Measurements from ENCODE around the gene PRDM11. TPM values are rescaled to one million over a fixed set of nuclear protein-coding genes. Genes with fewer than 3 reads are reported as not detected.

PRDM11 gene
- total RNA-seq, 1 experiment from 2014 or later, result 8.3 TPM

DNA sequence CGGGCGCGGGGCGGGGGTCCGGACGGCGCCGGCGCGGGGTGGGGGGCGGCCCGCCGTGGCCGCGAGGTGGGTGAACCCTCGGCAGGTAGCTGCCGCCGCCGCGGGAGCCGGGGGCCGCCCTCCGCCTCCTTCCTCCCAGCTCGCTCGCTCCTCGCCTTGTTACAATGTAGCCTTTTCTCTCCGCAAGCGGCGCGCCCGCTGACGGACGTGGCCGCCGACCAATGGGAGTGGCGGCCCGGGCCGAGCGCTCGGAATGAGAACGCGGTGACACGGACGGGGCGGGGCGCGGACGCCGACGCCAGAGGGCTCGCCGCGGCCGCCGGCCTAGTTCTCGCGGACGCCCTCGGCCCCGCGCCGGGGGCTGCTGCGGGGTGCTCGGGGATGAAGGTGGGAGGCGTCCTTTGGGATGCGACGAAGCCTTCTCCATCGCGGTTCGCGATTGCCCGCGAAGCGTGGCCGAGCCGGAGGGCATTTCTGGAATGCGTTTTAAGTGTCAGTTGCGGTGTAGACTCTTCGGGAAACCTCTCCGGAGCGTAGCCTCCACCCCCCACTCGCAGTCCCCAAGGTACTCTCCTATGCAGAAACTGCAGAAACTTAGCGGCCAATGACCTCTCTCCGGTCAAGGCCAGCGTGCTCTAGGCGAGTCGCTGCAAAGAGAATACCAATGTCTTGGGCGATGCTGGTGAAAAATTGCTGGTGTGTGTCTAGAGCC lies 734 bp downstream of the PRDM11 start (continued):
- TF ChIP-seq ZNF232 (CRISPR knock-in tag; IDR thresholded peaks at IDR 0.05) (0 out of 2 replicates have a peak, but pooled peaks have one; percentile 41), JUN (CRISPR knock-in tag; IDR thresholded peaks at IDR 0.05) (peak; percentile 12; the same call in 1 of the 2 replicates)

DNA sequence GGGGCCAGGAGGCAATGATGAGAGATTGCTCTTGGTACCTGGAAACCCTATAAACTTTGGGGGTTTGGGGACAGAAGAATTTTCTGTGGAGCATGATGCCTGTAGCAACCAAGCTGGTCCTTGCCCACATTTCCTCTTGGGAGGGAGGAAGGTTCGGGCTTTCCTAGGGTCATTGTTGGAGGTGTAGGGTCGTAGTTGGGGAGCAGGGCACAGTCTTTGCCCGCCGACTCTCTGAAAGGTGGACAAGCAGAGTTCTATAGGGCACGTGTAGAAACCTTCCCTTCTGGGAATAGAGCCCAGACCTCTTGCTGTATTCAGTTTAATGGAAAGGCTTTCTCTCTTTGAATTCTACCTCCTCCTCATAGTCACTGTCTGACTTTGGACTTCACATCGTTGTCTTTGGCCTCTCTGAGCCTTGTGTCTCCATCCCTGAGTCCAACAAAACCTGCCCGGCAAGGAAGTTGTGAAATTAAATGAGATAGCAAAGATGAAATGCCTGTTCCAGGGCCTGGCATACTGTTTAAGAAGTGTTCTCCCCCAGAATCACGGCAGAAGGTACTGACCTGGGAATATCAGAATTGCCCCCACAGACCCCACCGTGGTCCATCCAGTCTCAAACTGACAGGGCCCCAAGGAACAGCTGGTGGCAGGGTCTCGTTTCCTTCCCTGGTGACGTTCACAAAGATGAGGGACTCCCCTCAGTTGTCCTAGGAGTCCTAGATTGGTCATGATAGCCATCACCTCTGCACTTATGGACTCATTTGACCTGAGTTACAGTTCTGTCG lies 1.6 kb downstream of the PRDM11 start:
- no peak for DNase-seq (ENCODE audit: low spot score)
- Mint-ChIP-seq H3K9me3 (peaks cover 15% of the 10 kb centered on the region), H3K4me3 (peak overlapping the region; percentile 86), H3K27ac (peak overlapping the region; percentile 82; the same call in 1 of the 2 replicates), H3K4me1 (peaks cover 20% of the 10 kb centered on the region), H3K27me3 (ENCODE audit: low read depth) (peaks cover 27% of the 10 kb centered on the region), H3K36me3 (no peaks in the 10 kb centered on the region)
- ChIA-PET POLR2A (no interaction called here), CTCF (interaction anchor here (1.5 kb wide), 1 partner anchor 37 kb away, joined by 3 read pairs; no protein-coding TSS in a partner anchor)
- TF ChIP-seq, protein P1, sequence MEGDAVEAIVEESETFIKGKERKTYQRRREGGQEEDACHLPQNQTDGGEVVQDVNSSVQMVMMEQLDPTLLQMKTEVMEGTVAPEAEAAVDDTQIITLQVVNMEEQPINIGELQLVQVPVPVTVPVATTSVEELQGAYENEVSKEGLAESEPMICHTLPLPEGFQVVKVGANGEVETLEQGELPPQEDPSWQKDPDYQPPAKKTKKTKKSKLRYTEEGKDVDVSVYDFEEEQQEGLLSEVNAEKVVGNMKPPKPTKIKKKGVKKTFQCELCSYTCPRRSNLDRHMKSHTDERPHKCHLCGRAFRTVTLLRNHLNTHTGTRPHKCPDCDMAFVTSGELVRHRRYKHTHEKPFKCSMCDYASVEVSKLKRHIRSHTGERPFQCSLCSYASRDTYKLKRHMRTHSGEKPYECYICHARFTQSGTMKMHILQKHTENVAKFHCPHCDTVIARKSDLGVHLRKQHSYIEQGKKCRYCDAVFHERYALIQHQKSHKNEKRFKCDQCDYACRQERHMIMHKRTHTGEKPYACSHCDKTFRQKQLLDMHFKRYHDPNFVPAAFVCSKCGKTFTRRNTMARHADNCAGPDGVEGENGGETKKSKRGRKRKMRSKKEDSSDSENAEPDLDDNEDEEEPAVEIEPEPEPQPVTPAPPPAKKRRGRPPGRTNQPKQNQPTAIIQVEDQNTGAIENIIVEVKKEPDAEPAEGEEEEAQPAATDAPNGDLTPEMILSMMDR (IDR thresholded peaks at IDR 0.05), result no peak
- TF ChIP-seq ZBTB21 (CRISPR knock-in tag; IDR thresholded peaks at IDR 0.05; ENCODE audit: borderline replicate concordance) (no peak), NFYB (CRISPR knock-in tag; conservative IDR thresholded peaks at IDR 0.05; ENCODE audit: low read depth) (no peak), ZNF317 (CRISPR knock-in tag; IDR thresholded peaks at IDR 0.05; ENCODE audit: borderline replicate concordance, low read depth) (no peak), EMX1 (CRISPR knock-in tag; IDR thresholded peaks at IDR 0.05) (no peak), MYBL2 (CRISPR knock-in tag; IDR thresholded peaks at IDR 0.05) (no peak), ZNF416 (CRISPR knock-in tag; IDR thresholded peaks at IDR 0.05) (no peak), NFATC4 (CRISPR knock-in tag; IDR thresholded peaks at IDR 0.05) (no peak), CREB1 (CRISPR knock-in tag; IDR thresholded peaks at IDR 0.05) (no peak), ZNF263 (CRISPR knock-in tag; IDR thresholded peaks at IDR 0.05; ENCODE audit: low read depth) (no peak), FOXK1 (CRISPR knock-in tag; IDR thresholded peaks at IDR 0.05) (no peak)
- TF ChIP-seq, protein P2, sequence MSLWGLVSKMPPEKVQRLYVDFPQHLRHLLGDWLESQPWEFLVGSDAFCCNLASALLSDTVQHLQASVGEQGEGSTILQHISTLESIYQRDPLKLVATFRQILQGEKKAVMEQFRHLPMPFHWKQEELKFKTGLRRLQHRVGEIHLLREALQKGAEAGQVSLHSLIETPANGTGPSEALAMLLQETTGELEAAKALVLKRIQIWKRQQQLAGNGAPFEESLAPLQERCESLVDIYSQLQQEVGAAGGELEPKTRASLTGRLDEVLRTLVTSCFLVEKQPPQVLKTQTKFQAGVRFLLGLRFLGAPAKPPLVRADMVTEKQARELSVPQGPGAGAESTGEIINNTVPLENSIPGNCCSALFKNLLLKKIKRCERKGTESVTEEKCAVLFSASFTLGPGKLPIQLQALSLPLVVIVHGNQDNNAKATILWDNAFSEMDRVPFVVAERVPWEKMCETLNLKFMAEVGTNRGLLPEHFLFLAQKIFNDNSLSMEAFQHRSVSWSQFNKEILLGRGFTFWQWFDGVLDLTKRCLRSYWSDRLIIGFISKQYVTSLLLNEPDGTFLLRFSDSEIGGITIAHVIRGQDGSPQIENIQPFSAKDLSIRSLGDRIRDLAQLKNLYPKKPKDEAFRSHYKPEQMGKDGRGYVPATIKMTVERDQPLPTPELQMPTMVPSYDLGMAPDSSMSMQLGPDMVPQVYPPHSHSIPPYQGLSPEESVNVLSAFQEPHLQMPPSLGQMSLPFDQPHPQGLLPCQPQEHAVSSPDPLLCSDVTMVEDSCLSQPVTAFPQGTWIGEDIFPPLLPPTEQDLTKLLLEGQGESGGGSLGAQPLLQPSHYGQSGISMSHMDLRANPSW (CRISPR knock-in tag; conservative IDR thresholded peaks at IDR 0.05; ENCODE audit: low read depth), result no peak
- TF ChIP-seq, protein P3, sequence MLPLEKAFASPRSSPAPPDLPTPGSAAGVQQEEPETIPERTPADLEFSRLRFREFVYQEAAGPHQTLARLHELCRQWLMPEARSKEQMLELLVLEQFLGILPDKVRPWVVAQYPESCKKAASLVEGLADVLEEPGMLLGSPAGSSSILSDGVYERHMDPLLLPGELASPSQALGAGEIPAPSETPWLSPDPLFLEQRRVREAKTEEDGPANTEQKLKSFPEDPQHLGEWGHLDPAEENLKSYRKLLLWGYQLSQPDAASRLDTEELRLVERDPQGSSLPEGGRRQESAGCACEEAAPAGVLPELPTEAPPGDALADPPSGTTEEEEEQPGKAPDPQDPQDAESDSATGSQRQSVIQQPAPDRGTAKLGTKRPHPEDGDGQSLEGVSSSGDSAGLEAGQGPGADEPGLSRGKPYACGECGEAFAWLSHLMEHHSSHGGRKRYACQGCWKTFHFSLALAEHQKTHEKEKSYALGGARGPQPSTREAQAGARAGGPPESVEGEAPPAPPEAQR (CRISPR knock-in tag; IDR thresholded peaks at IDR 0.05), result no peak
- TF ChIP-seq, protein P4, sequence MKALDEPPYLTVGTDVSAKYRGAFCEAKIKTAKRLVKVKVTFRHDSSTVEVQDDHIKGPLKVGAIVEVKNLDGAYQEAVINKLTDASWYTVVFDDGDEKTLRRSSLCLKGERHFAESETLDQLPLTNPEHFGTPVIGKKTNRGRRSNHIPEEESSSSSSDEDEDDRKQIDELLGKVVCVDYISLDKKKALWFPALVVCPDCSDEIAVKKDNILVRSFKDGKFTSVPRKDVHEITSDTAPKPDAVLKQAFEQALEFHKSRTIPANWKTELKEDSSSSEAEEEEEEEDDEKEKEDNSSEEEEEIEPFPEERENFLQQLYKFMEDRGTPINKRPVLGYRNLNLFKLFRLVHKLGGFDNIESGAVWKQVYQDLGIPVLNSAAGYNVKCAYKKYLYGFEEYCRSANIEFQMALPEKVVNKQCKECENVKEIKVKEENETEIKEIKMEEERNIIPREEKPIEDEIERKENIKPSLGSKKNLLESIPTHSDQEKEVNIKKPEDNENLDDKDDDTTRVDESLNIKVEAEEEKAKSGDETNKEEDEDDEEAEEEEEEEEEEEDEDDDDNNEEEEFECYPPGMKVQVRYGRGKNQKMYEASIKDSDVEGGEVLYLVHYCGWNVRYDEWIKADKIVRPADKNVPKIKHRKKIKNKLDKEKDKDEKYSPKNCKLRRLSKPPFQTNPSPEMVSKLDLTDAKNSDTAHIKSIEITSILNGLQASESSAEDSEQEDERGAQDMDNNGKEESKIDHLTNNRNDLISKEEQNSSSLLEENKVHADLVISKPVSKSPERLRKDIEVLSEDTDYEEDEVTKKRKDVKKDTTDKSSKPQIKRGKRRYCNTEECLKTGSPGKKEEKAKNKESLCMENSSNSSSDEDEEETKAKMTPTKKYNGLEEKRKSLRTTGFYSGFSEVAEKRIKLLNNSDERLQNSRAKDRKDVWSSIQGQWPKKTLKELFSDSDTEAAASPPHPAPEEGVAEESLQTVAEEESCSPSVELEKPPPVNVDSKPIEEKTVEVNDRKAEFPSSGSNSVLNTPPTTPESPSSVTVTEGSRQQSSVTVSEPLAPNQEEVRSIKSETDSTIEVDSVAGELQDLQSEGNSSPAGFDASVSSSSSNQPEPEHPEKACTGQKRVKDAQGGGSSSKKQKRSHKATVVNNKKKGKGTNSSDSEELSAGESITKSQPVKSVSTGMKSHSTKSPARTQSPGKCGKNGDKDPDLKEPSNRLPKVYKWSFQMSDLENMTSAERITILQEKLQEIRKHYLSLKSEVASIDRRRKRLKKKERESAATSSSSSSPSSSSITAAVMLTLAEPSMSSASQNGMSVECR (CRISPR knock-in tag; IDR thresholded peaks at IDR 0.05; ENCODE audit: borderline replicate concordance), result no peak
- ATAC-seq, result no peak
